Stimulated activated CD4-positive, alpha-beta T cell treated with anti-CD3 and anti-CD28 coated beads, Interleukin-12 subunit alpha, Interleukin-12 subunit beta, amount 100 ng/mL, for 4 hours (primary cell): ENCODE measurements around the gene DTL.
"Not testable (repeated sequence)": the region's sequence is repeated elsewhere in the genome, so short reads cannot be mapped to it uniquely, and the experiment has no call there.

Experiments used
- DNase-seq: peaks from one replicate; pipeline ENCODE4 v3.0.0-alpha.2; 2020

The DTL gene, protein sequence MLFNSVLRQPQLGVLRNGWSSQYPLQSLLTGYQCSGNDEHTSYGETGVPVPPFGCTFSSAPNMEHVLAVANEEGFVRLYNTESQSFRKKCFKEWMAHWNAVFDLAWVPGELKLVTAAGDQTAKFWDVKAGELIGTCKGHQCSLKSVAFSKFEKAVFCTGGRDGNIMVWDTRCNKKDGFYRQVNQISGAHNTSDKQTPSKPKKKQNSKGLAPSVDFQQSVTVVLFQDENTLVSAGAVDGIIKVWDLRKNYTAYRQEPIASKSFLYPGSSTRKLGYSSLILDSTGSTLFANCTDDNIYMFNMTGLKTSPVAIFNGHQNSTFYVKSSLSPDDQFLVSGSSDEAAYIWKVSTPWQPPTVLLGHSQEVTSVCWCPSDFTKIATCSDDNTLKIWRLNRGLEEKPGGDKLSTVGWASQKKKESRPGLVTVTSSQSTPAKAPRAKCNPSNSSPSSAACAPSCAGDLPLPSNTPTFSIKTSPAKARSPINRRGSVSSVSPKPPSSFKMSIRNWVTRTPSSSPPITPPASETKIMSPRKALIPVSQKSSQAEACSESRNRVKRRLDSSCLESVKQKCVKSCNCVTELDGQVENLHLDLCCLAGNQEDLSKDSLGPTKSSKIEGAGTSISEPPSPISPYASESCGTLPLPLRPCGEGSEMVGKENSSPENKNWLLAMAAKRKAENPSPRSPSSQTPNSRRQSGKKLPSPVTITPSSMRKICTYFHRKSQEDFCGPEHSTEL

DNA sequence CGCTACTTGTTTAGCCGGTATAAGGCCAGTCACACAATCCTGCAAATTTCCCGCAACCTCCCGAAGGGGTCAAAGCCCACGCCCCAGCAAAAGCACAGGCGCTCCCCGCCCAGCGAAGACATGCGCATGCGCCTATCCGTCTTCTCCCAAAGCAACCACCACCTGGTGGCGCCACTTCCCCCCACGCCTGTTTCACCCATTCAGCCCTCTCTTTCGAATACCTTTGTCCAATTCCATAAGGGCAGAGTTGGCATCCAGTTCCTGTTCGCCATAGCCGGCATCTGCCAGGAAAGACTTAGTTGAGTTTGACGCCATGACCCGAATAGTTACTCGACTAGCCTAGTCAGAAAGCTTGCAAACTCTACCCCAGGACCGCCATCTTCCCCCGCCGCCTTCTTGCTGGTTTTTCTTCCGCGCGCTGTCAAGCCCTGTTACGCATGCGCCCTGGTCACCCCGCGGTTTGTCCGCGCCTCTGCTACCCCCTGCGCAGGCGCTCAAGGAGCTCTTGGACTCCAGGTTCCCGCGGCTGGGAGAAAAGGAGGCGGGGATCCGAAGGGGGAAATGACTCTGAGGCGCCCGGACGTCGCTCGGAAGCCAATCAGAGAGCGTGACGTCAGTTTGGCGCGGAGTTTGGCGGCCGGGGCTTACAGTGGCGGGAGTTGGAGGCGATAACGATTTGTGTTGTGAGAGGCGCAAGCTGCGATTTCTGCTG is at the start of gene DTL, which contains the start of gene INTS7:
DTL (plus strand) TSS at position 626 of the 712 bp plus-strand sequence. CDS start 143 bp downstream, outside the sequence.
INTS7 (minus strand) TSS at position 435 of the 712 bp plus-strand sequence; CDS start at position 315, 120 bp downstream.
- peak; percentile 94 for DNase-seq

DNA sequence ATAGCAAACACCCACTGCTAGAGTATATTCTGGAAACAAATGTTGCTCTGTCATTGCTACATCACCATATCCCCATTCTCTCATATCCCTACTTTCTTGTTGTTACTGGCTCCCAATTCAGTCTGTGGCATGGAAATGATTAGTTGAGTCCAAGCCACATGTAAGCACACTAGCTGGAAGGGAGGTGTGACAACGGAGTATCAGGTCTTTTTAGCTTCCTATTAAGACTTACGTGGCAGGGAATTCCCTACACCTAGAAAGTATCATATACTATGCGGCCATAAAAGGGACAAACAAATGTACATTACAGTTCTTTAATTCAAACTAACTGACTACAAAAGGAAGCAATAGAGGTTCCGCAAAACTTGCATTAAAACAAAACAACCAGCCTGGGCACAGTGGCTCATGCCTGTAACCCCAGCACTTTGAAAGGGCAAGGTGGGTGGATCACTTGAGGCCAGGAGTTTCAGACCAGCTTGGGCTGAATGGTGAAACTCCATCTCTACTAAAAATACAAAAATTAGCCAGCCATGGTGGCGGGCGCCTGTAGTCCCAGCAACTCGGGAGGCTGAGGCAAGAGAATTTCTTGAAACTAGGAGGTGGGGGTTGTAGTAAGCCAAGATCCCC is 48.8 kb upstream of the DTL start:
- DNase-seq: no peak

DNA sequence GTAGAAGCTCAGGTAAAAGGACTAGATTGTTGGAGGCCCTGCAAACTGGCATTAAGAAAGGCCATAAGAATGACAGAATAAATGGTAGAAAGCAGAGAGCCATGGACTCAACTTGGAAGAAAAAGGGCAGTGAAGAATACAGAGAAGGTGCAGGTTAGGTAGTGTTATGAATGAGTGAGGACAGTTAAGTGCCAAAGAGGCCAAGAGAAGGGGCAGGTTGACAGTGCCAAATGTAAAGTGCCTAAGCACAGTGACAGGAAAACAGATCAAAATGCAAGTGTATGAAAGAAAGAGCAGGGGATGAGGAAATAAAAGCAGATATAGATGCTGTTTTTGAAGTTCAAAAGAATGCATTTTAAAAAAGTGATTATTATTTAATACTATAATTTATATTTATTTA is 43.9 kb upstream of the DTL start:
- DNase-seq: no peak

DNA sequence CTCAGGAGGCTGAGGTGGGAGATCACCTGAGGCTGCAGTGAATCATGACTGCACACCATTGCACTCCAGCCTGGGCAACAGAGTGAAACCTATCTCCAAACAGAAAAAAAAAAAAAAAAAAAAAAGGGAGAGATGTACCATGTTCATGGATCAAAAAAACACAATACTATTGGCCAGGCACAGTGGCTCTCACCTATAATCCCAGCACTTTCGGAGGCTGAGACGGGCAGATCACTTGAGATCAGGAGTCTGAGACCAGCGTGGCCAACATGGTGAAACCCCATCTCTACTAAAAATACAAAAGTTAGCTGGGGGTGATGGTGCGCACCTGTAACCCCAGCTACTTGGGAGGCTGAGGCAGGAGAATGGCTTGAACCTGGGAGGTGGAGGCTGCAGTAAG is 38.1 kb upstream of the DTL start:
- DNase-seq: not testable (repeated sequence)

DNA sequence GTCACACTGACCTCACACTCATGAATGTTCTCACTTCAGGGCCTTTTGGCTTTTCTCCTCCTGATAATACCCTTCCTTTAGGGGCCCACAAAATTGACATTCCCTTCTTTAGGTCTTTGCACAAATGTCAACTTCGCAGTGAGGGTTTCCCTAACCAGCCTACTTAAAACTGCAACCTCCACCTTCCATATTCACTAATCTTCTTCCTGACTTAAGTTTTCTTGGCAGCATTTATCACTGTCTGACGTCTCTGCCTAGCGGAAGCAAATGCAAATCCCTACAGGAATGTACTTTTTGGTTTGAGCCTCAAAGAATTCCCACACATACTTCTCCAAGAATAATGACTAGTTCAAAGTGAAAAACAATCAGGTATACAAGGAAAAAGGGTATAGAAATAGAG is 33.0 kb upstream of the DTL start:
- no peak for DNase-seq

DNA sequence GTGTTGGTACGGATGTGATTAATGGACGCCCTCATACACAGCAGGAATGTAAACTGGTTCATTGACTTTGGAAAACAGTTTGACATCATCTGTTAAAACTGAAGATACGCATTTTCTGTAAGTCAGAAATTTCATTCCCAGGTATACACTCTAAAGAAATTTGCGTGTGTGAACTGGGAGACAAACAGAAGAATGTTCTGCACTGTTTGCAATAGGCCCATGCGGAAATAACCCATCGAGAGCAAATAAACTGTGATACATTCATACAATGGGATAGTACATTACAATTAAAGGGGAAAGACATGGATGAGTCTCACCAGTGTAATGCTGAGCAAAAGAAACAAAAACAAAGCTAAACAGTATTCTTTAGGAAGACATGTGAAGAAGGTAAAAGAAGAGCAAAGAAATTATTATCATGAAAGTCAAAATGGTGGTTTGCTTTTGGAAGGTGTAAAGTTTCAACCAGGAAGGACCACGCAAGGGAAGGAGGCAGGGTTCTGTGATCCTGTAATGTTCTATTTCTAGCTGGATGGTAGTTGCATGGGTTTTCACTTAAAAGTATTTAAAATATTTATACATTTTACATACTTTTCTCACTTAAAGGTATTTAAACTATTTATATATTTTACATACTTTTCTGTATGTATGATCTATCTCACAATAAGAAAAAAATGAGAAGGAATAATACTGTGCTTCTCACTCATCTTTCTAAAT is 30.5 kb upstream of the DTL start:
- no peak for DNase-seq

DNA sequence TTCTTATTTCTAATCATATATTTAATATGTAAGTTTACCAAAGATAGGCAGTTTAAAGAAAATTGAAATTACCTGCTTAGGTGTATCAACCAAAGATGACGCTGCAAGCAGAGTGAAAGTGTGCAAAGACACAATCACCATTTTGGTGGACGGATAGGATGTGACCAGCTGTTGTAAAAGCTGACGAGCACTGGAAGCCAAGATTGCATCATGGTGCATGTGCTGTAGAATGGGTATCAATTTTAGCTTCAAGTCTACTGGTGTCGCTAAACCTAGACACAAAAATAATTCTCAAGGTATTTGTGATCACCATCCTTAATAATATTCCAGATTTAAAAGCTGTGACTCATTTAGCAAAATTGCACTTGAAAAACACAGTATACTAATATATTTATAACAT is 28.4 kb upstream of the DTL start:
- DNase-seq: no peak

DNA sequence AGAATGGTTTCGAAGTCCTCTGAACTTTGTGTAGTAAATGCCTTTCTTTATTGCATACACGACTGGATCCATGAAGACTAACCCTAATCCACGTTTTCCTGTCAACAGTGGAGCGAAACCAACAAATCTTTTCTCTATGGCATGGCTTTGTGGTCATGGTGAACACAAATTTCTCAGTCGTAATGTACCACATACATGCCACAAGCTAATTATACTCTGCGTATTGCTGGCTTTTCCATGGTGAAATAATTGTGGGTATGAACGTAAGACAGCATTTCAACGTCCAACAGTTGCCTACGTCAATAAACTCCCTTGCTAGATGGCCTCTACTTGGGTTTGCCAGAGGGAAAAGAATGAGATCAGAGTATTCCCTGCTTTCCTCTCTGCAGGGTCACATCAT is 27.7 kb upstream of the DTL start:
- DNase-seq: no peak

DNA sequence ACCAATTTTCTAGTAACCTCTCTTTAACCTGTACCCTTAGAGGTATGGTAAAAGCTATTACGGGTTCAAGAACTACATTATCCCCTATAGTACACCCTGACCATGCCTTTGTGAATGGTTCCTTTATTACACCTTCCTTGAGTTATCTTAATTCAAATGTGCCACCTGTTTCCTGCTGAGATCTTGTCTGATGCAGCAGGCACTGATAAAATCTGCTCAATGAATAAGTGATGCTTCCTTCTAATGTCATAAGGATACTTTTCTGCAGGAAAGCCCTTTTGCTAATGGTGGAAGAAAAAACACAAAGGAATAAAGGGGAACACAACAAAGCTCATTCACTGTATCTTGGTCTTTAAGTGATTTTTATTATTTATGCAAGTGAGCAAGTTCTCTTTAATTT is 26.0 kb upstream of the DTL start:
- DNase-seq: no peak

DNA sequence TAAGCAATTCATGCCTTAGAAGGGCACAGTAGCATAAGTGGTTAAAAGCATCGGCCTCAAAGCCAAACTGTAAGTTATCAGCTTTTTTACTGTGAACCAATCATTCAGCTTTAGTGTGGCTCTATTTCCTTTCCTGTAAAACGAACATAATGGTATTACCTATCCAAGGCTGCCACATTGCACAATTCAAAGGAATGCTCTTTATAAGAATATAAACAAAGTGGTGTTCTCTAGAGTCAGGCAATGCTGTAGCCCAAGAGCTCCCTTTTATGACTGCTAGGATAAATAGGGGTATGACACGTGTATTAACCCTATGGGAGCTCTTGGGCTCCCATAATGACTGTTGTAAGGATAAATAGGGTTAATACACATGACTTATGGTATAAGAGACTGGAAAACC is 25.5 kb upstream of the DTL start:
- DNase-seq: no peak

DNA sequence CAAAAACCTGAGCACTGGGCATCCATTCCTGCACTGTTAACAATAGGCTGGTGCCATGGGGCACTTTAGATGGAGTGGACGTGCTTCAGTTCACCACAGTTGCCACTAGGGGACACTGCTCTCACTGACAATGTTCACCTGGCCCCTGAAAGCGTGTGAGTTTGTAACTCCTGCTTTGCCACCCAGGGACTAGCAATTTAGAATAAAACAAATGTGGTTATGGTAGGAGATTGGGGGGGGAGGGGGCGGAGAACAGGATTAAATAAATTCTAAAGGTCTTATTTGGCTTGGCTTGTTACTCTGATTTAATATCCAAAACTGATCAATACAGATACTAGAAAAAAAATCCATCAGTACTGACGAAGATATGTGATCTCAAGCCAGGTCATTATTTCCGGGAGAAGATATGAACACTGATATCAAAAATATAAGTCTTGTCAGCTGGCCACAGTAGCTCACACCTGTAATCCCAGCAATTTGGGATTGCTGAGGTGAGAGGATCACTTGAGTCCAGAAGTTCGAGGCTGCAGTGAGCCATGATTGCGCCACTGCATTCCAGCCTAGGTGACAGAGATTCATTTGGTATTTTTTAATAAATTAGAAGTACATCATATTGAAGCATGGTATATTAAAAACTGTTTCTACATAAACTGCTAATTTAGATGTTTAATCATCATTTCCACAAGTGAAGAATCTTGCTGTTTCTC is 23.4 kb upstream of the DTL start:
- peak; percentile 51 for DNase-seq

DNA sequence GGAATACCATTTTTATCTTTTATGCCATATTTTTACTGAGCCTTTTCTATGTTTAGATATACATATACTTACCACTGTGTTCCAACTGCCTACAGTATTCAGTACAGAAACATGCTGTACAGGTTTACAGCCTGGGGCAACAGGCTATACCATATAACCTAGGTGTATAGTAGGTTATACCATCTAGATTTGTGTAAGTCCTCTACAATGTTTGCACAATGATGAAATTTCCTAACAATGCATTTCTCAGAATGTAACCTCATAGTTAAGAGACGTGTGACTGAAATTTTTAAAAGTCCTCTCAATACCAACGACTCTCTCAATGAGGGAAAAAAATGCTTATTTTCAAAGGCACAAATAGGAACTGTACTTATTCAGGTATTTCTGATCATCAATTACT is 21.9 kb upstream of the DTL start:
- no peak for DNase-seq

DNA sequence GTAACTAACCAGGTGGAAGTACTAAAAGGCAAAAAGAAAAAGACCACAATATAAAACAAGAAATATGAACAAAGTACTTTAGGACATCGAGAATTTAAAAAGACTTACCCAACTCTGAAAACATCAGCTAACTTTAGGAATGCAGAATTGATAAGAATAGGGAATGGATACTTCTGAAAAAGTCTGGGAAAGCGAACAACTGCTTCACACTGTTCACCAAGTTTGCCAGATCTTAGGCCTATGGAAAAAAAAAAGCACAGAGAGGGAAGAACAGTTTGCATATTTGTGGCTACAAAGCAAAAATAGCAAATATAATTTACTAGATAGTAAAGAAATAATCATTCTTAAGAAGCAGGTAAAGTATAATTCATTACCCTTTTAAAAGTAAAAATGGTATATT is 14.6 kb upstream of the DTL start:
- no peak for DNase-seq

DNA sequence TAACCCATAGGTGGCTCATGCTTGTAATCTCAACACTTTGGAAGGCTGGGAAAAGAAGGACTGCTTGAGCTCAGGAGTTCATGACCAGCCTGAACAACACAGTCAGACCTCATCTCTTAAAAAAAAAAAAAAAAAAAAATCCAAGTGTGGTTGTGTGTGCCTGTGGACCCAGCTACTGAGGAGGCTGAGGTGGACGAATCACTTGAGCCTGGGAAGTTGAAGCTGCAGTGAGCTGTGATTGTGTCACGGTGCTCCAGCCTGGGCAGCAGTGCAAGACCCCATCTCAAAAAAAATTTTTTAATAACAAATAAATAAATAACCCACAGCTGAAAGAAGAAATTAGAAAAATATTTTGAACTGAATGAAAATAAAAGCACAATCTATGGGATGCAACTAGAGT is 14.0 kb upstream of the DTL start:
- no peak for DNase-seq

DNA sequence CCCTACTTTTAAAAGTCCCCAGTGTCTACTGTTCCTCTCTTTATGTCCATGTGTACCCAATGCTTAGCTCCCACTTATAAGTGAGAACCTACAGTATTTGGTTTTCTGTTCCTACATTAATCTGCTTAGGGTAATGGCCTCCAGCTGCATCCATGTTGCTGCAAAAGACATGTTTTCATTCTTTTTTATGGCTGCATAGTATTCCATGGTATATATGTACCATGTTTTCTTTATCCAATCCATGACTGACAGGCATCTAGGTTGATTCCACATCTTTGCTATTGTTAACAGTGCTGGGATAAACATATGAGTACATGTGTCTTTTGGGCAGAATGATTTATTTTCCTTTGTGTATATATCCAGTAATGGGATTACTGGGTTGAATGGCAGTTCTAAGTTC is 12.6 kb upstream of the DTL start:
- DNase-seq: not testable (repeated sequence)

DNA sequence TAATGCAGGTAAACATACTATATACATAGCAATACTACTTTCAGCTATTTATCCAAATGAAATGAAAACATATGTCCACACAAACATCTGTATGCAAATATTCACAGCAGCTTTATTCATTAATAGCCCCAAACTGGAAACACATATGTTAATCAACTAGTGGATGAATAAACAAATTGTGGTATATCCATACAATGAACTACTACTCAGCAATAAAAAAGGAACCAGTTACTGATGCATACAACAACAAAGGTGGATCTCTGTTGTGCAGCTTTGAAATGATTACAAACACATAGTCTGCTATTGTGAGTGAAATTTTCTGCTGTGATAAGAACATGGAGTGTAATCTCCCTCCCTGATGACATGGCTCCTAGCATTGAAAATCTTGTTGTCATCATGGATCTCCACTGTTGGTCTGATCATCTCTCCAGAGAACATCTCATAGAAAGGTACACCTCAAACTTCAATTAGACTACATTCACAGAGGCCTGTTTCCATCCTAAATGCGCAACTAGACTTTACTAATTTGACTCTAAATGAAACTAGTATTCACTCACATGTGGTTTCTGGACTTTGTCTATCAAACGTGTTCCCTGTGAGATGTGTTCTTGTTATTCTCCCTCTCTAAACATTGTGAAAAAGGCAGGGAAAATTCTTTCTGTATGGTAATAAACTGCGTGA is 10.9 kb upstream of the DTL start:
- no peak for DNase-seq

DNA sequence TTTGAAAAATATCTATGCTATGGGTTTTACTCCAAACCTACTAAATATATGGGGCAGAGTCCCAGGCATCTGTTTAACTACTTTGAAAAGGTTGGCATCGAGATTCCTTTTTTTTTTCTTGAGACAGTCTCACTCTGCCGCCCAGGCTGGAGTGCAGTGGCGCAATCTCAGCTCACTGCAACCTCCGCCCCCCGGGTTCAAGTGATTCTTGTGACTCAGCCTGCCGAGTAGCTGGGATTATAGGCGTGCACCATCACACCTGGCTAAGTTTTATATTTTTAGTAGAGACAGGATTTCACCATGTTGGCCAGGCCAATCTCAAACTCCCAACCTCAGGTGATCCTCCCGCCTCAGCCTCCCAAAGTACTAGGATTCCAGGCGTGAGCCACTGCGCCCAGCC is 7.8 kb upstream of the DTL start:
- not testable (repeated sequence) for DNase-seq

DNA sequence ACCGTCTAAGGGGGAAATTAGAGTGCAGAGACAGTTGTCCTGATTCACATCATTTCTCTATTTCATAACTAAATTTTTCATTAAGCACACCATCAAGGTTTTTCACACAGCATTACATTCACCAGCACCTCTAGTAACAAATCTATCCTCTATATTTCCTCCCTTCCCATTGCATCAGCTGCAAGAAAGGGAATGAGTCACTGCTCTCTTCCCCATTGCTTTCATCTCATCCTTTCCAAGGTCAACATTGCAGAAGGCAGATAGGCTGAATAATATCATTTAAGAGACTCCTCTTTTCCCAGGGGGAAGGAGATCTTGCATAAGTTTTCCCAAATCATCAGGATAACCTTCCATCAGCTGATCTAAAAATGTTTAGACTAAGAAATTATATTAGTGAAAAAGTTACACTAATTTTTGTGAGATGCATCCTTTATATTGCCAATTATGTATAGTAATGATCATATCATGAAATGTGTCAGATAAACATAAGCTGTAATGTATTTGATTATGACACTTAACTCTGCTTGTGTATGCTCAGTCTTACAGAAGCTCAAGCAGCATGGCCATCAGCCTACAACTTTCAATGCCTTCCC is 4.5 kb upstream of the DTL start:
- DNase-seq: no peak

DNA sequence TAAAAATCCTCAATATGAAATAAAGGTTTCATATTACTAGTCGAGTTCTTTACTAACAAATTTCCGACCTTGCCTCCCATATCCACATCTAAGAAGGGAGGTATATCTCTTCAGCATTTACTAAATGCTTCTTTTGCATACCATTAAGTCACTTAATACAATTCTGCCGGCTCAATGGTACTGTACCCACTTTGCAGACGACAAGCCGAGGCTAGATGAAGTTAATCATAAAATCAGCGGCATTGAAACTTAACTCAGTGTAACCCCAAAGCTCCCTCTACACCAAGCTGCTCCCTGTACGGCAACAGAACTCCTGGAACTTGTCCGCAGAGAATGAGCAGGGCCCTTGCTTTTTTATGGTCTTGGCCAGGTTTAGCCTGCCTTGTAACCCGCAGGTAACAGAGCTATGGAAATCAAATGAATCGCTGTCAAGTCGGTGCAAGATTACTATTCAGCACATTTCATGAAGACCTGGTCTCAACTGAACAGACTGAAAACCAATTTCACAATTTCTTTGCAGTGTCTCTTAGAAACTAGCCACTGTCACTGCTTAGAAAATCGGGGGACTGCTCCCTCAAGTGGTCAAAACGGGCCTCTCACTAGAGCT is 929 bp upstream of the DTL start:
- no peak for DNase-seq
